IMR-90 (cell line): ENCODE measurements around the gene TTC24. TPM values are rescaled to one million over a fixed set of nuclear protein-coding genes. Genes with fewer than 3 reads are reported as not detected.

Experiments used
- polyA plus RNA-seq, 3 experiments: library from polyadenylated mRNA; depleted of rRNA; stranded (reverse); fragments of >200 nt; gene quantifications; 2 replicates each; pipeline ENCODE4 v1.2.3, GENCODE V29; 2012; ENCODE audit warnings: low replicate concordance in 1 of 3
- total RNA-seq: library from RNA; depleted of rRNA; stranded (reverse); fragments of >200 nt; gene quantifications from 2 replicates; pipeline ENCODE4 v1.2.3, GENCODE V29; 2012; rRNA removed

Gene TTC24
- total and polyA plus RNA-seq, 2 of the 4 experiments (the other 2 are of a cell fraction): not detected

Other genes with a start within 250 kb of the TTC24 start
- 595 and 637 TPM in 2 replicates for gene CCT3, start 241.4 kb upstream of the TTC24 start, total RNA-seq
- gene CCT3, start 241.4 kb upstream of the TTC24 start, polyA plus RNA-seq (2012; rRNA removed): 293 and 313 TPM in 2 replicates
- gene TSACC, start 241.2 kb upstream of the TTC24 start, total RNA-seq: not detected in 2 replicates
- gene TSACC, start 241.2 kb upstream of the TTC24 start, polyA plus RNA-seq (2012; rRNA removed): 0.75 and 0.79 TPM in 2 replicates
- not detected in 2 replicates for gene RHBG, start 210.5 kb upstream of the TTC24 start, total RNA-seq
- gene RHBG, start 210.5 kb upstream of the TTC24 start, polyA plus RNA-seq (2012; rRNA removed): not detected in 2 replicates
- 2.9 and 3.6 TPM in 2 replicates for gene MEF2D, start 78.9 kb upstream of the TTC24 start, total RNA-seq
- 20.0 and 25.0 TPM in 2 replicates for gene MEF2D, start 78.9 kb upstream of the TTC24 start, polyA plus RNA-seq (2012; rRNA removed)
- 13.6 TPM in 2 replicates for gene IQGAP3, start 7.2 kb upstream of the TTC24 start, total RNA-seq
- 12.5 and 14.9 TPM in 2 replicates for gene IQGAP3, start 7.2 kb upstream of the TTC24 start, polyA plus RNA-seq (2012; rRNA removed)
- gene NAXE, start 12.1 kb downstream of the TTC24 start, total RNA-seq: 70.3 and 74.2 TPM in 2 replicates
- 60.6 and 61.0 TPM in 2 replicates for gene NAXE, start 12.1 kb downstream of the TTC24 start, polyA plus RNA-seq (2012; rRNA removed)
- 30.8 and 41.8 TPM in 2 replicates for gene GPATCH4, start 21.8 kb downstream of the TTC24 start, total RNA-seq
- 26.6 and 32.6 TPM in 2 replicates for gene GPATCH4, start 21.8 kb downstream of the TTC24 start, polyA plus RNA-seq (2012; rRNA removed)
- not detected in 2 replicates for gene HAPLN2, start 39.7 kb downstream of the TTC24 start, total RNA-seq
- not detected in 2 replicates for gene HAPLN2, start 39.7 kb downstream of the TTC24 start, polyA plus RNA-seq (2012; rRNA removed)
- not detected in 2 replicates for gene BCAN, start 62.4 kb downstream of the TTC24 start, total RNA-seq
- gene BCAN, start 62.4 kb downstream of the TTC24 start, polyA plus RNA-seq (2012; rRNA removed): 0.07 TPM in 1 of 2 replicates, not detected in the other
- 40.1 and 46.1 TPM in 2 replicates for gene NES, start 97.7 kb downstream of the TTC24 start, total RNA-seq
- 25.3 and 26.7 TPM in 2 replicates for gene NES, start 97.7 kb downstream of the TTC24 start, polyA plus RNA-seq (2012; rRNA removed)
- 6.1 and 6.3 TPM in 2 replicates for gene CRABP2, start 125.9 kb downstream of the TTC24 start, total RNA-seq
- gene CRABP2, start 125.9 kb downstream of the TTC24 start, polyA plus RNA-seq (2012; rRNA removed): 12.2 and 15.7 TPM in 2 replicates
- gene METTL25B, start 148.7 kb downstream of the TTC24 start, total RNA-seq: 2.3 and 3.1 TPM in 2 replicates
- 9.6 and 10.1 TPM in 2 replicates for gene METTL25B, start 148.7 kb downstream of the TTC24 start, polyA plus RNA-seq (2012; rRNA removed)
- 13.6 and 17.0 TPM in 2 replicates for gene ISG20L2, start 149.0 kb downstream of the TTC24 start, total RNA-seq
- gene ISG20L2, start 149.0 kb downstream of the TTC24 start, polyA plus RNA-seq (2012; rRNA removed): 27.2 and 27.3 TPM in 2 replicates
- gene MRPL24, start 161.4 kb downstream of the TTC24 start, total RNA-seq: 65.3 and 68.8 TPM in 2 replicates
- gene MRPL24, start 161.4 kb downstream of the TTC24 start, polyA plus RNA-seq (2012; rRNA removed): 94.9 and 99.5 TPM in 2 replicates
- 94.6 and 145 TPM in 2 replicates for gene HDGF, start 172.0 kb downstream of the TTC24 start, total RNA-seq
- 102 and 123 TPM in 2 replicates for gene HDGF, start 172.0 kb downstream of the TTC24 start, polyA plus RNA-seq (2012; rRNA removed)
- 10.6 and 14.7 TPM in 2 replicates for gene PRCC, start 187.8 kb downstream of the TTC24 start, total RNA-seq
- gene PRCC, start 187.8 kb downstream of the TTC24 start, polyA plus RNA-seq (2012; rRNA removed): 52.4 and 59.6 TPM in 2 replicates
- gene SH2D2A, start 237.1 kb downstream of the TTC24 start, total RNA-seq: 0.28 TPM in 1 of 2 replicates, not detected in the other
- 0.23 TPM in 1 of 2 replicates, not detected in the other for gene SH2D2A, start 237.1 kb downstream of the TTC24 start, polyA plus RNA-seq (2012; rRNA removed)